HG02973 (cell line): ENCODE results near the gene SUCO.
"Not testable (repeated sequence)": the region's sequence is repeated elsewhere in the genome, so short reads cannot be mapped to it uniquely, and the experiment has no call there.

Experiments used
- ATAC-seq: cut with Tn5 transposase; IDR thresholded peaks from one replicate; pipeline ENCODE4 v1.9.1; 2021; ENCODE audit warnings: moderate library complexity; ENCODE audit not compliant: unreplicated experiment

The SUCO gene

DNA sequence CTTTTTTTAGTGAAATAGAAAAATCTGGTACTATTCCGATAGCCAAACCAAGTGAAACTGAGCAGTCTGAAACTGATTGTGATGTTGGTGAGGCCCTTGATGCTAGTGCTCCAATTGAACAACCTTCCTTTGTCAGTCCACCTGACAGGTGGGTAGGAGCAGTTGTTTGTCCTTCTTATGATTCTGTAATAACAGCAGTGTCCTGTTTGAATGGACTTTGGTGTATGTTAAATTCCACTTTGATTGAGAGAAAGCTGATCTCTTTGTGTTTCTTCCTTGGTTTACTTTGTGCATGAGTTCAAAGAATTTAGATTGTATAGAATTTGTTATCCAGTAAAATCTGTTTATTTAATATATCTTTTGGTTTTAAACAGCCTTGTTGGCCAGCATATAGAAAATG, 24.3 kb downstream of the SUCO start:
- ATAC-seq = no peak

DNA sequence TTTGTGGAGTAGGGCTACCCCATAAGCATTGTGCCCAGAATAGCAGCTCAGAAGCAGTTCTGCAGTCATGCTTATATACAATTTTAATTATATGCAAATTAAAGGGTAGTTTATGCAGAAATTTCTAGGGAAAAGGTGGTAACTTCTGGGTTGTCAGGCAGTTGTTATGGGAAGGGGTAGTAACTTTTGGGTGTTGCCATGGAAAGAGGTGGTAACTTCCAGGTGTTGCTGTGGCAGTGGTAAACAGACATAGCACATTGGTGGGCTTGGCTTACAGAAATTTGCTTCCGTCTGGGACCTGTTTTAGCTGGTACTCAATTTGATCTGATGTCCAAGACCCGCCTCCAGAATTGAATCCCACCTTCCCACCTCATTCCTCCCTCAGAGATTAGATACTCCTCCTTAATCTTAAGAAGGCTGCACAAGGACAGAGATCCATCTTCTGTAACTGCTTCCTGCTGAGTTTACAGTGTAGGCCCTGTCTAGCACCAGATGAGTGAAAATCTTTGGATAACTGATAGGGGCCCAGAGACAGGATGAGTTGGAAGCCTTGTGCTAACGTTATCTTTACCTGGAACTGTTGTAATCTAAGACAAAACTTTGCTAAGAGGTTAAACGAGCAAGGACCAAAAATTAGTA, 26.7 kb downstream of the SUCO start:
- no peak for ATAC-seq

DNA sequence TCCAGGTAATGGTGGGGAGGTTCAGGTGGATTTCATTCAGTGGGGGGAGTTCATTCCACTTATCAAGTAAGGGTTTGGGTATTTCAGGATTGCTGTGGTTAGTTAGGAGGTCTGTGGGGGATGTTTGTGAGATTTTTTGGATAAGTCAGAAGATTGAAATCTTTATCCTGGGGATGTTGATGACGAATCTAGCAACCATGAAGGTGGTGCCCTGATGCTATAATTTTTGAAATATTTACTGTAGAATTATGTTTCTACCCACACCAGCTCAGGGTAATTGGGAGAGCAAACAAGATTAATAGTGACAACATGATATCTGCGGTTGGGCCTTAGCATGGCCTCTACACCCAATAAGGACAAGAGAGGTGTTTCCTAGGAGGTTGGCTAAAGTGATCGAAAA, 28.3 kb downstream of the SUCO start:
- ATAC-seq = no peak

DNA sequence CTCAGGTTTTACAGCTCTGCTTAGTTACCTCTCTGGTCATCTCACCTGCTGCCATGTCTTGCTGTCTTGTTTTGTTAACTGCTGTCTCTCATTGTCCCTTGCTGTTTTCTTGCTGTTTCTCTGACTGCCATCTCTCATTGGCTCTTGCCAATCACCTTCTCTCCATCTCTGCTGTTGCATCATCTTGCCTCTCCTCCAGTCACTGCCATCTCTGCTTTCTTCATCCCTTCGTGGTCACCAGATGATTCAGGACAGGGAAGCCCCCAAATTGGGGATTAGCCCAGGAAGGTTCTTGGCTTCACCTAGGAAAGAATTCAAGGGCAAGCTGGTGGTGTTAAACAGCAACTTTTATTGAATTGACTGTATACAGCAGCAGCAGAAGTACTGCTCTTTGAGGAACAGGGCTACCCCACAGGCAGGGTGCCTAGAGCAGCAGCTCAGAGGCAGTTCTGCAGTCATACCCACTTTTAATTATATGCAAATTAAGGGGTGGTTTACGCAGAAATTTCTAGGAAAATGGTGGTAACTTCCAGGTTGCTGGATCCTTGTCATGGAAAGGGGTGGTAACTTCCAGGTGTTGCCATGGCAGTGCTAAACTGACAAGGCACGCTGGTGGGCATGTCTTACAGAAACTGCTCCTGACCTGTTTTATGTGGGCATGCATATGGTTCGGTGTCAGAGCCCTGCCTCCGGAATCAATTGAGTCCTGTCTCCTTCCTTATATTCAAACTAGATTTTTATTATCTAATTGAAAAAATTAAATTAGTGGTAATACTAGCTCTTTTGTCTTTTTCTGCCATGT, 33.4 kb downstream of the SUCO start:
- ATAC-seq = no peak

DNA sequence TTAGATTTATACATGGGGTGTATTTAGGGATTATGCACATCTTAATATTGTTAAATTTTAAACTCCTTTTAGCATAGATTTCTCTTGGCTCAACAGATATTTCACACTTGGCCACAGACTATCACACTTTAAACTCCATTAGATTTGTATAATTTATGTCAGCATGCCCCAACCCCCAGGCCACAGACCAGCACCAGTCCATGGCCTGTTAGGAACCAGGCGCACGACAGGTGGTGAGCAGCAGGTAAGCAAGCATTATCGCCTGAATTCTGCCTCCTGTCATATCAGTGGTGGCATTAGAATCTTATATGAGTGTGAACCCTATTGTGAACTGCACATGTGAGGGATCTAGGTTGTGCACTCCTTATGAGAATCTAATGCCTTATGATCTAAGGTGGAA, 34.8 kb downstream of the SUCO start:
- ATAC-seq = no peak

DNA sequence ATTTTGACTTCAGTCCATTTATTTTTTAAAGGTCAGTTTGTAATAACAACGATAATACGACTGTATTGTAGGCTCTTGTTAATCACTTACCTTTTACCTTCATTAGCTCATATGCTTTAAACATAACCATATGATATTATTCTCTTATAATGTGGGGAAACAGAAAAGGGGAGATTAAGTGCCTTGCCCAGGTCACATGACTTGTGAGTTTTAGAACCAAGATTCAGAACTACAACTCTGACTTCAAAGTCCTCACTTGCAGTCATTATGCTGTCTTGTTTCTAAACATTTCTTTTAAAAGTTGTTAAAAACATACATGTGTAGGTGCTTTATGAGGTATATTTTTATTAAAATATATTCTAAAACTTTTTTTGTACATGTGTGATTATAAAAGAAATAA, 41.1 kb downstream of the SUCO start:
- no peak for ATAC-seq

DNA sequence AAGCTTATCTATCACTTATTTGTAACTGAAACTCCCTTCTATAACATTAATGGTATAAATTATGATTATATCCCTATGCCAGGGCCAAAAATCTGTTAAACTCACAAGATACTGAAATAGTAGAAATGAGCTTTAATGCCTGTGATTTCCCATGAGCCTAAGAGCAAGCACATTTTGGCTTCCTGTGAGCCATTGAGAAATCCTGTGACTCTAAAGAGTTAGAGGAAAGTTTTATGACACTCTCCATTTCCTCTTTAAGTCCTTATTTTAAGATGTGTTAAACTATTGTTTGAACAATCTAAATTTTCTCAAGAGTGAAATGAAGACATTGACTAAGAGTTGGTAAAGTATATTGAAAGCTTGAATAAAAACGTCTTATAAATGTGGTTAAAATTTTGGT, 45.6 kb downstream of the SUCO start:
- no peak for ATAC-seq

DNA sequence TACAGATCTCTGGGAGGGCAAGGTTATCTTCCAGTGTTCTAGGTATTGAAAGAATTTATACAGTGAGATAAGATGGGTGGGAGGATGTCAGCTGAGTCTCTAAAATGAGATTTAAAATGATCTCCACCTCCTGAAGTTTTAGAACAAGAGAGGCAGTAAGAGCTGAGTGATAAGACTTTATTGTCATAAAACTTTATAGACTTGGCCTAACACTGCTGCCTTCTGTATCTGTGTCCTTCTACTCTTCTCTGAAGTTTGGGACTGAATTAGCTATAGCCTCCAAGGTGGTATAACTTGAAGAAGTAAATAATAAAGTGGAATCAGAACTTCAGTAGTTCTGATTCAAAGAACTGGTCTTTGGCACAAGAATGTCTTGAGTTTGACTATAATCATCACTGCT, 48.3 kb downstream of the SUCO start:
- no peak for ATAC-seq

DNA sequence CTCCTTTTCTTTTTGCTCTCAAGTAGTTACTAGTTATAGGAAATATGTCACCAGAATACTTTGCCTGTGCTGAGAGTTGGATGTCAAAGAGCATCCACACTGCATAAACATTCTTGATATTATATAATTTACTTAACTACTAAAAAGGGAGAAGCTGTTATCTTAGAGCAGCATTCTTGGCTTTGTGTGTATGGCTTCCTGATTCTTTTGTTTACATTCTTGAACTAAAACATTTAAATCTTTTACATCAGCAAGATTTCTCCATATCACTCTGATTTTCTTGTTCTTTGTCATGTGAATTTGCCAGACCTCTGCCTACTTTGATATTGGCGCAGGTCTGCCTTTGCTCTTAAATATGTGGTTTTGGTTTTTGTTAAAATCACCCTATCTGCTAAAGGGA, 48.8 kb downstream of the SUCO start:
- ATAC-seq = no peak

DNA sequence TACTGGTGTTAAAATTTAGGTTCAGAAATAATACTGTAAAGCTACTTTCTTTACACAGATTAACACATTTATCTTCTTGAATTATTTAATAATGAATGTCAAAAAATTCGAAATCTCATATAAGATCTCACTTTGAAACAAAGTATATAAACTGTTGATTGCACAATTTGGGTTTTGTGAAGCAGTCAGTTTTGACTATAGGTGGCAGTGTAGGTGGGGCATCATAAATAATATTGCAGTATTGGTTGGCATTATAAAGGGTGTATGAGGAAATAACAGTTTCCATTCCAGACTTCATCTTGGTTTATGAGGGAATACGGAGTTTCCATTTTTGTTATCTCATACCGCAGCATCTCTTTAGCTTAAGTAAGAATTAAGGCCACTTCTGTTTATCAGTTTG, 49.9 kb downstream of the SUCO start:
- no peak for ATAC-seq

DNA sequence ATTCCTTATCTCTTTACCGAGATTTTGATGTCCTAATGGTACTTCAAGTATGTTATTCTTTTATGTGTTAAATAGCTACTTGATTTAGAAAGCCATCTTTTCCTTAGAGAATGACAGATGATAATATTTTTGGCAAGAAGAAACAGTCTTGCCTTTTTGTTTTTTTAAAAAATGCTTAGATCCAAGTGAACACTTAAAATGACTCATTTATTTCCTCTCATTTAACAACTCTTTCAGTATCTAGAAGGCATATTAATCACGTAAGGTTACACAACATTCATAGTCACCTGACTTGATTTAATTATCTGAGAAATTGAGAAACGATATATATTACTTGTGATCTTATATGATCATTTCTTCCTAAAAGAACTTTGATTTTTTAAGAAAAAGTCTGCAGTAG, 52.4 kb downstream of the SUCO start:
- ATAC-seq = no peak

DNA sequence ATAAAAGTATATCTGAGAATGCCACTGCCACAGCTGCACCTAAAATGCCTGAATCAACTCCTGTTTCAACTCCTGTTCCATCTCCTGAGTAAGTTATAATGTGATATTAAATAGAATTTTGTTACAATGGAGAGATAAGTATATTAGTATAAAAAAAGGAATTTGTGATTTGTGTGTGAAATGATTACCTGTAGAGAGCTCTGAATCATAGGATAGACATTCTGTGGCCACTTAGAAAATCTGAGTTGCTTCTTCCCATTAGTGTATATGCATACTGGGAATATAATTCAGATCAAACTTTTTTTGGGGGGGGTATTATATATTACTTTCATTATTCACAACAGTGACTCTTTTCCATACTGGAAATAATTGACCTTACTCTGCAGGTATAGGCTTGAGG, 52.9 kb downstream of the SUCO start:
- no peak for ATAC-seq

DNA sequence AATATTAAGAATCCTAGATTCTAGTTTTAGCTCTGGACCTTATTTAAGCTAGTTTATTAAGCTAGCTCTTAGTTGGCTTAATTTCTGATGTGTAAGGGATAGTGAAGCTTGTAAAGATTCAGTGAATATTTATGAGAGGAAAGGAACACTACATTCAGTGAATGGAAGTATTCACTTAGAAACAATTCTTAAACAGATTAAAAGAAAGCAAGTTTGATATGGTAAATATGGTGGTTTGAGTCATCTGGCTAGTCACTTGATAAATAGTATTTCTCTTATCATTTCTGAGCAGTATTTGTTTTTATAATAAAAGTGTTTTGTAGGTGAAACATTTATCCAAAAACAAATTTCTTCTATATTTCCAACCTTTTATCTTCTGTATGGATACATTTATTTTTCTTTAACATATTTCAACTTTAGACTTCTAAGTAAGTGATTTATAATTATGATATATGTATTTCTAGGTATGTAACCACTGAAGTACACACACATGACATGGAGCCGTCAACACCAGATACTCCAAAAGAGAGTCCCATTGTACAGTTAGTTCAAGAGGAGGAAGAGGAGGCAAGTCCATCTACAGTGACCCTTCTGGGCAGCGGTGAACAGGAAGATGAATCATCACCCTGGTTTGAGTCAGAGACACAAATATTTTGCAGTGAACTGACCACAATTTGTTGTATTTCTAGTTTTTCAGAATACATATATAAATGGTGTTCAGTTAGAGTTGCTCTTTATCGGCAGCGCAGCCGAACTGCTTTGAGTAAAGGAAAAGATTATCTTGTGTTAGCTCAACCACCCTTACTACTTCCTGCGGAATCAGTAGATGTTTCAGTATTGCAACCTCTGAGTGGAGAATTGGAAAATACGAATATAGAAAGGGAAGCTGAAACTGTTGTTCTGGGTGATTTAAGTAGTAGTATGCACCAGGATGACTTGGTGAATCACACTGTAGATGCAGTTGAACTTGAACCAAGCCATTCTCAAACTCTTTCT, 55.6 kb downstream of the SUCO start:
- no peak for ATAC-seq

DNA sequence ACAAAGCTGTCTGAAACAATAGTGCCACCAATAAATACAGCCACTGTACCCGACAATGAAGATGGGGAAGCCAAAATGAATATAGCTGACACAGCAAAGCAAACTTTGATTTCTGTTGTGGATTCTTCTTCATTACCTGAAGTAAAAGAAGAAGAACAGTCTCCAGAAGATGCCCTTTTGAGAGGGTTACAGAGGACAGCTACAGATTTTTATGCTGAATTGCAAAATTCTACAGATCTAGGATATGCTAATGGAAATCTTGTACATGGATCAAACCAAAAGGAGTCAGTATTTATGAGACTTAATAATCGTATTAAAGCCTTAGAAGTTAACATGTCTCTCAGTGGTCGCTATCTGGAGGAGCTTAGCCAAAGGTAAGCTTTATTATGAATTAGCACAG, 56.6 kb downstream of the SUCO start:
- ATAC-seq = no peak

DNA sequence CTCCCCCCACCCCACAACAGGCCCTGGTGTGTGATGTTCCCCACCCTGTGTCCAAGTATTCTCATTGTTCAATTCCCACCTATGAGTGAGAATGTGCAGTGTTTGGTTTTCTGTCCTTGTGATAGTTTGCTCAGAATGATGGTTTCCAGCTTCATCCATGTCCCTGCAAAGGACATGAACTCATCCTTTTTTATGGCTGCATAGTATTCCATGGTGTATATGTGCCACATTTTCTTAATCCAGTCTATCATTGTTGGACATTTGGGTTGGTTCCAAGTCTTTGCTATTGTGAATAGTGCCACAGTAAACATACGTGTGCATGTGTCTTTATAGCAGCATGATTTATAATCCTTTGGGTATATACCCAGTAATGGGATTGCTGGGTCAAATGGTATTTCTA, 58.5 kb downstream of the SUCO start:
- ATAC-seq = not testable (repeated sequence)

DNA sequence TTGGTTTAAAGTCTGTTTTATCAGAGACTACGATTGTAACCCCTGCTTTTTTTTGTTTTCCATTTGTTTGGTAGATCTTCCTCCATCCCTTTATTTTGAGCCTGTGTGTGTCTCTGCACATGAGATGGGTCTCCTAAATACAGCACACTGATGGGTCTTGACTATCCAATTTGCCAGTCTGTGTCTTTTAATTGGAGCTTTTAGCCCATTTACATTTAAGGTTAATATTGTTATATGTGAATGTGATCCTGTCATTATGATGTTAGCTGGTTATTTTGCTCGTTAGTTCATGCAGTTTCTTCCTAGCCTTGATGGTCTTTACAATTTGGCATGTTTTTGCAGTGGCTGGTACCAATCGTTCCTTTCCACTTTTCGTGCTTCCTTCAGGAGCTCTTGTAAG, 62.1 kb downstream of the SUCO start:
- not testable (repeated sequence) for ATAC-seq

DNA sequence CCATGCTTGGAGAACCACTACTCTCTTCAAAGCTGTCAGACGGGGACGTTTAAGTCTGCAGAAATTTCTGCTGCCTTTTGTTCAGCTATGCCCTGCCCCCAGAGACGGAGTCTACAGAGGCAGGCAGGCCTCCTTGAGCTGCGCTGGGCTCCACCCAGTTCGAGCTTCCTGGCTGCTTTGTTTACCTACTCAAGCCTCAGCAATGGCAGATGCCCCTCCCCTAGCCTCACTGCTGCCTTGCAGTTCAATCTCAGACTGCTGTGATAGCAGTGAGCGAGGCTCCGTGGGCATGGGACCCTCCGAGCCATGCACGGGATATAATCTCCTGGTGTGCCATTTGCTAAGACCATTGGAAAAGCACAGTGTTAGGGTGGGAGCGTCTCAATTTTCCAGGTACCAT, 63.8 kb downstream of the SUCO start:
- not testable (repeated sequence) for ATAC-seq

DNA sequence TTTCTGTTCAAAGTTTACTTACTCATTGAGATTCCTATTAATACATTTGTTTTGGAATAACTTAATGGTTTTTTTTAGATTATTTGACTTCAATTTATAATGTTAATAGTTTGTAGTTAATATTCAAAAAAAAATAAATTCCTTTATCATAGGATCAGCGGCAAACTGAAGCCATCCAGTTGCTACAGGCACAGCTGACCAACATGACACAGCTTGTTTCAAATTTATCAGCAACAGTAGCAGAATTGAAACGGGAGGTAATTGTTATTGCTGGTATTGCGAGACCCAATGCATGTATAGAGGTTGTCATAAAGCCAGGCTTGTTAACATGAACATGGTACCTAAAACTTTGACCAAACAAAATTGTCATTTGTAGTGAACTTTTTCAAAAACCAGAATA, 67.0 kb downstream of the SUCO start:
- ATAC-seq = no peak

DNA sequence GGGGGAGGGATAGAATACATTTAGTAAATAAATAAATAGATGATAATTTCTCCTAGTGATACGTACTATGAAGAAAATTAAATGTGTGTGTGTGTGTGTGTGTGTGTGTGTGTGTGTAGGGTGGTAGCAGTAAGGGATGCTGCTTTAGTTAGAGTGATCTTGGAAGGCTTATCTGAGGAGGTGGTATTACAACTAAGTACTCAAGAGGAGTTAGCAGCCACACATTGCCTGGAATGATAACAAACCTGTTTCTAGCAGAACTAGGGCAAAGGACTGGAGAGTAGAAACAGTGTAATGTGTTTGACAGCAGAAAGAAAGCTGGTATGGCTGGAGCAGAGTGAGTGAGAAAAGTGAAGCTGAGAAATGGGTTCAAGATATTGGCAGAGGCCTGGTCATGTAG, 67.7 kb downstream of the SUCO start:
- ATAC-seq = no peak

DNA sequence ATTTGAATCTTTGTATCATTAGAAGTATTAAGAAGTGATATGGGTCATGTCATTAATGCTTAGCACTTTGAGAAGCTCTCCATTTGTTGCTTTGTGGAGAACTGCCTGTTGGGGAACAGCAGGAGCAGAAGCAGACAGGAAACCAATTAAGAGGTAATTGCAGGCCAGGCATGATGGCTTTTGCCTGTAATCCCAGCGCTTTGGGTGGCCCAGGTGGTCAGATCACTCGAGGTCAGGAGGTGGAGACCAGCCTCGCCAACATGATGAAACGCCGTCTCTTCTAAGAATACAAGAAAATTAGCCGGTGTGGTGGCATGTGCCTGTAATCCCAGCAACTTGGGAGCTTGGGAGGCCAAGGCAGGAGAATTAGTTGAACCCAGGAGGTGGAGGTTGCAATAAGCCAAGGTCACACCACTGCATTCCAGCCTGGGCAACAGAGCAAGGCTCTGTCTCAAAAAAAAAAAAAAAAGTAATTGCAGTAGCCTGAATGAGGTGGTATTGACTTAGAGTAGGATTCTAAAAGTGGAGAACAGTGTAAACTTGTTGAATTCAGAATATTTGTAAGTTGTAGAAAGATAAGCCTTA, 68.2 kb downstream of the SUCO start:
- ATAC-seq = no peak

DNA sequence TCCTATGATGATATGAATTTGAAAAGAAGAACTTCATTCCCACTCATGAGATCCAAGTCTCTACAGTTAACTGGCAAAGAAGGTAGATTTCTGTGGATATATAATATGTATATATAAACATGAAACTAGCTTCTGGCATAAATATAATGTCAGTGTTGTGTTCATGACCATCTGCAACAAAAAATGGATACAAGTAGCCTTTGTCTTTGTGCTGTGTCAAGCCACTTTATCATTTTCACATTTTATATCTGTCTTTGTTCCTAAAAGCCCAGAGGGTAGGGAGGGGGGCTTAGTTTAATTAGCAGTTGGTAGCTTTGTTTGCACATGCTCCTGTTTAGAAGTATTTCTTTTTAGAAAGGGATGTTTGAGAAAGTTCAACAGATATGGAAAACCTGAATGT, 69.8 kb downstream of the SUCO start:
- no peak for ATAC-seq
